ENCODE results near the gene CDK15.

CDK15 gene

GRCh38 chr2:201780674-201781493 lies 25.5 kb upstream of the CDK15 start, which contains the start of gene ALS2:
TSS of gene ALS2 (minus strand) at chr2:201780933. CDS start at chr2:201768885, 12,048 bp downstream.
- TF ChIP-seq GATA2 (IDR thresholded peaks at IDR 0.05; ENCODE audit: low read depth, low read length) (no peak), GATA3 (IDR thresholded peaks at IDR 0.05; ENCODE audit: low read depth, low read length) (no peak)

- TF ChIP-seq GATA2 (IDR thresholded peaks at IDR 0.05; ENCODE audit: low read depth, low read length) (no peak), GATA3 (IDR thresholded peaks at IDR 0.05; ENCODE audit: low read depth, low read length) (no peak)
Observed at GRCh38 chr2:201781557-201782051, 24.7 kb upstream of the CDK15 start.

GRCh38 chr2:201784563-201784962 lies 21.8 kb upstream of the CDK15 start:
- no peak for TF ChIP-seq GATA3 (IDR thresholded peaks at IDR 0.05; ENCODE audit: low read depth, low read length)
- no peak for TF ChIP-seq GATA2 (IDR thresholded peaks at IDR 0.05; ENCODE audit: low read depth, low read length)

- TF ChIP-seq GATA3 (IDR thresholded peaks at IDR 0.05; ENCODE audit: low read depth, low read length): no peak
- no peak for TF ChIP-seq GATA2 (IDR thresholded peaks at IDR 0.05; ENCODE audit: low read depth, low read length)
Observed at GRCh38 chr2:201785135-201785534, 21.2 kb upstream of the CDK15 start.

- no peak for TF ChIP-seq GATA3 (IDR thresholded peaks at IDR 0.05; ENCODE audit: low read depth, low read length)
- no peak for TF ChIP-seq GATA2 (IDR thresholded peaks at IDR 0.05; ENCODE audit: low read depth, low read length)
Observed at GRCh38 chr2:201786471-201786870, 19.9 kb upstream of the CDK15 start.

DNA sequence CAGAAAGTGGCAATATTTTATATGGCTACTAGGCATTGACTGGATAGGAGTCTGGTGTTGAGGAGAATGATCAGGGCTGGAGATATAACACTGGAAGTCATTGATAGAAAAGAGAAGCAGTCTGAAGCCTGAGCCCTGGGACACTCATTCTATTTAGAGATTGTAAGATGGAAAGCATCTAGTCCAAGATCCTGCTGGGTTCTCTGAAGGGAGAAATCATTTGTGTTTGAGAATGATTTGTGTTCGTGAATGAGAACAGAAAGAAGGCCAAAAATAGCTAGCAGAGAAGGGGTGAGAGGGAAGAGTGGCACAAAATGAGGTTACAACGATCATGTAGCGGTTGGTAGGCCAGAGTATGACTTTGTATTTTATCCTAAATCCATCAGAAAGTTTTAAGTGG lies 18.0 kb upstream of the CDK15 start:
- TF ChIP-seq GATA3 (IDR thresholded peaks at IDR 0.05; ENCODE audit: low read depth, low read length) (no peak), GATA2 (IDR thresholded peaks at IDR 0.05; ENCODE audit: low read depth, low read length) (no peak)

- no peak for TF ChIP-seq GATA3 (IDR thresholded peaks at IDR 0.05; ENCODE audit: low read depth, low read length)
- no peak for TF ChIP-seq GATA2 (IDR thresholded peaks at IDR 0.05; ENCODE audit: low read depth, low read length)
Observed at GRCh38 chr2:201789395-201789794, 16.9 kb upstream of the CDK15 start.

DNA sequence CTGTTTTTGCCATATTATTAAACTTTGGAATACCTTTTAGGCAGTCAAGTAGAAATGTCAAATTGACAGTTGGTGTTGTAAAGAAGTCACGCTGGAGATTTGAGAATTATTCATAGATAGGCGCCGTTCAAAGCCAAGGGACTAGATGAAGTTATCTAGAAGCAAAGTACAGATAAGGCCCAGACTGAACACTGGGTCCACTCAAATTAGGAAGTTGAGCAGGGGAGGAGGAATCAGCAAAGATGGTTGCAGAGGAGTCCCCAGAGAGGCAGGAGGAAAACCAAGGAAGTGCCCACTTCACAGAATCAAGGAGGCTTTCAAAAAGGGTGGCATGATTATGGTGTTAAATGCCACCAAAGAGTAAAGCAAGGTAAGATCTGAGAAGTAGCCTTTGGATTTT lies 16.0 kb upstream of the CDK15 start:
- TF ChIP-seq GATA2 (IDR thresholded peaks at IDR 0.05; ENCODE audit: low read depth, low read length): no peak
- TF ChIP-seq GATA3 (IDR thresholded peaks at IDR 0.05; ENCODE audit: low read depth, low read length): no peak

DNA sequence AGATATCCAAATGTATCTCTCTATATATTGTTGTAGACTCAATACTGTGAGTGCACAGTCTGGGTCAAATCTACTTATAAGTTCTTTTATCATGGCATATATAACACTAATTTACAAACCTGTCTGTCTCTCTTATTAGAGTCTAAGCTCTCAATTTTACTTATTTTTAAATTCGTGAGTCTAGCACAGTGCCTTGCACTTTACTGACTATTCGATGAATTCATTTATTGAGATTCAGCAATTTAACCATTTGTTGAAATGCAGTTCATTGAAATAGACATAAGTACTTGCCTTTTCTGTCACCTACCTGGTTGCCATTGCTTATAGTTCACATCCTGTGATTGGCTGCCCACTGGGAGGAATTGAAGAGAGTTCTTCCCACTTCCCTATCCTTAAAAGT lies 15.3 kb upstream of the CDK15 start:
- no peak for TF ChIP-seq GATA3 (IDR thresholded peaks at IDR 0.05; ENCODE audit: low read depth, low read length)
- no peak for TF ChIP-seq GATA2 (IDR thresholded peaks at IDR 0.05; ENCODE audit: low read depth, low read length)

- no peak for TF ChIP-seq GATA3 (IDR thresholded peaks at IDR 0.05; ENCODE audit: low read depth, low read length)
- no peak for TF ChIP-seq GATA2 (IDR thresholded peaks at IDR 0.05; ENCODE audit: low read depth, low read length)
Observed at GRCh38 chr2:201793631-201794030, 12.7 kb upstream of the CDK15 start.

GRCh38 chr2:201794294-201794693 lies 12.0 kb upstream of the CDK15 start:
- TF ChIP-seq GATA3 (IDR thresholded peaks at IDR 0.05; ENCODE audit: low read depth, low read length): no peak
- no peak for TF ChIP-seq GATA2 (IDR thresholded peaks at IDR 0.05; ENCODE audit: low read depth, low read length)

GRCh38 chr2:201795607-201796477 lies 10.5 kb upstream of the CDK15 start:
- no peak for TF ChIP-seq GATA3 (IDR thresholded peaks at IDR 0.05; ENCODE audit: low read depth, low read length)
- TF ChIP-seq GATA2 (IDR thresholded peaks at IDR 0.05; ENCODE audit: low read depth, low read length): no peak

DNA sequence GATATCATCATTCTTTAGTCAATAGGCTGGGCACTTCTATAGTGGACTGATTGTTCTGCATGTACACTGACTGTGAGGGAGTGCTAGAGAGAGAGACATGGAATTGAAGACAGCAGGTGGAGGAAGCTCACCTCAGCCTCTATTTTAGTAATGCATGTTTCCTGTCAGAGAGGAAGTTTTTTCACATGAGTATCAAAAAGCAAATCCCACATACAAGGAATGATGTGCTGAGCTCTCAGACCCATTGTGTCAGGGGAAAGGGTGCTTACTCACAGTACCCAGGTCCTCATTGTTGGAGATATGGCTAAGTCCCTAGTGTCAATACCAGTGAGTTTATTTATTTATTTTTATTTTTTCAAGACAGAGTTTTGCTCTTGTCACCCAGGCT lies 9.9 kb upstream of the CDK15 start:
- TF ChIP-seq GATA3 (IDR thresholded peaks at IDR 0.05; ENCODE audit: low read depth, low read length) (no peak), GATA2 (IDR thresholded peaks at IDR 0.05; ENCODE audit: low read depth, low read length) (no peak)

- TF ChIP-seq GATA2 (IDR thresholded peaks at IDR 0.05; ENCODE audit: low read depth, low read length) (no peak), GATA3 (IDR thresholded peaks at IDR 0.05; ENCODE audit: low read depth, low read length) (no peak)
Observed at GRCh38 chr2:201797175-201797840, 9.0 kb upstream of the CDK15 start.
